Activated naive CD4-positive, alpha-beta T cell treated with anti-CD3 and anti-CD28 coated beads for 36 hours (primary cell): ENCODE measurements around the gene ANKS1A. TPM values are rescaled to one million over a fixed set of nuclear protein-coding genes. Genes with fewer than 3 reads are reported as not detected.
"Not testable (repeated sequence)": the region's sequence is repeated elsewhere in the genome, so short reads cannot be mapped to it uniquely, and the experiment has no call there.

ENCODE experiments used
- CTCF ChIA-PET: fragments of 350-600 bp; sonication (Branson Sonifier 250); formaldehyde crosslinking; loops from one replicate; lab custom pipeline; 2021; ENCODE audit warnings: antibody characterized with exemption; lab: Charles Lee
- DNase-seq: peaks from one replicate; pipeline ENCODE4 v3.0.0-alpha.2; 2020
- H3K27ac Mint-ChIP-seq: one replicate; pipeline ENCODE4 v1.8.0; 2021; ENCODE audit warnings: mild to moderate bottlenecking, mixed read lengths
- H3K27me3 Mint-ChIP-seq: one replicate; pipeline ENCODE4 v1.8.0; 2021; ENCODE audit warnings: low read depth, mixed read lengths
- H3K36me3 Mint-ChIP-seq: one replicate; pipeline ENCODE4 v1.8.0; 2021; ENCODE audit warnings: low read depth, mixed read lengths
- H3K4me1 Mint-ChIP-seq: one replicate; pipeline ENCODE4 v1.8.0; 2021; ENCODE audit warnings: low read depth, mixed read lengths
- H3K4me3 Mint-ChIP-seq: one replicate; pipeline ENCODE4 v1.8.0; 2021; ENCODE audit warnings: mild to moderate bottlenecking, moderate library complexity, mixed read lengths
- H3K9me3 Mint-ChIP-seq: one replicate; pipeline ENCODE4 v1.8.0; 2021; ENCODE audit warnings: mixed read lengths
- intact Hi-C: fragments of 100-400 bp; cut with micrococcal nuclease; formaldehyde crosslinking; loops from one replicate; pipeline ENCODE4 v1.15.1; 2023
- total RNA-seq, 2 experiments: library from RNA; stranded (reverse); gene quantifications; one replicate each; pipeline ENCODE4 v1.2.3, GENCODE V29; 2021

Gene ANKS1A
- total RNA-seq, 2 experiments from 2014 or later: 6.5 to 6.8 TPM

GRCh38 chr6:34887753-34888513 is 1.1 kb upstream of the ANKS1A start, which contains the start of gene TAF11:
Gene TAF11, minus strand, starts transcription at chr6:34888042. Its CDS starts 85 bp downstream, at chr6:34887957.
- H3K27me3 Mint-ChIP-seq: no peaks in the 10 kb centered on the region
- DNase-seq: peak; percentile 97
- peaks cover 52% of the 10 kb centered on the region for H3K4me1 Mint-ChIP-seq
- peaks cover 13% of the 10 kb centered on the region for H3K36me3 Mint-ChIP-seq
- peak within 1 kb of the TSS; percentile 99 for H3K4me3 Mint-ChIP-seq
- CTCF ChIA-PET: interaction anchor here (0.6 to 1.8 kb wide), 8 partner anchors 14 to 252 kb away, joined by 3 to 6 read pairs (median 4); partner anchors contain the start of gene BLTP3A
- H3K27ac Mint-ChIP-seq: peak within 1 kb of the TSS; percentile 96
- intact Hi-C loops: loop anchor here (1.0 kb wide), 3 partner anchors 24 to 131 kb away; partner anchors contain the start of genes BLTP3A and SNRPC
- no peaks in the 10 kb centered on the region for H3K9me3 Mint-ChIP-seq

- H3K27me3 Mint-ChIP-seq: no peaks in the 10 kb centered on the region
- CTCF ChIA-PET: interaction anchor here (0.6 to 1.8 kb wide), 5 partner anchors 15 to 234 kb away, joined by 3 to 6 read pairs (median 4); partner anchors contain the start of gene BLTP3A
- intact Hi-C loops: loop anchor here (1.0 kb wide), 3 partner anchors 24 to 131 kb away; partner anchors contain the start of genes BLTP3A and SNRPC
- H3K36me3 Mint-ChIP-seq: peaks cover 10% of the 10 kb centered on the region
- no peak for DNase-seq
- peak overlapping the region; percentile 96 for H3K27ac Mint-ChIP-seq
- peak overlapping the region; percentile 99 for H3K4me3 Mint-ChIP-seq
- H3K4me1 Mint-ChIP-seq: peaks cover 47% of the 10 kb centered on the region
- H3K9me3 Mint-ChIP-seq: no peaks in the 10 kb centered on the region
Observed at GRCh38 chr6:34888514-34888856, 570 bp upstream of the ANKS1A start.

GRCh38 chr6:34890533-34890925 is 1.5 kb downstream of the ANKS1A start:
- peaks cover 4% of the 10 kb centered on the region for H3K36me3 Mint-ChIP-seq
- CTCF ChIA-PET: interaction anchor here (0.6 to 2.2 kb wide), 2 partner anchors 11 to 117 kb away, joined by 3 to 6 read pairs; no protein-coding TSS in a partner anchor
- peaks cover 34% of the 10 kb centered on the region for H3K4me1 Mint-ChIP-seq
- peak overlapping the region; percentile 99 for H3K4me3 Mint-ChIP-seq
- no peak for DNase-seq
- intact Hi-C loops: no loop called here
- H3K27ac Mint-ChIP-seq: no peak overlapping the region
- H3K27me3 Mint-ChIP-seq: no peaks in the 10 kb centered on the region
- no peaks in the 10 kb centered on the region for H3K9me3 Mint-ChIP-seq

GRCh38 chr6:34891296-34891695 is 2.2 kb downstream of the ANKS1A start:
- Mint-ChIP-seq H3K36me3 (peaks cover 4% of the 10 kb centered on the region), H3K4me1 (peaks cover 26% of the 10 kb centered on the region), H3K9me3 (no peaks in the 10 kb centered on the region), H3K27ac (no peak overlapping the region), H3K27me3 (no peaks in the 10 kb centered on the region), H3K4me3 (peak overlapping the region; percentile 32)
- CTCF ChIA-PET: interaction anchor here (2.2 kb wide), 1 partner anchor 10 kb away, joined by 6 read pairs; no protein-coding TSS in a partner anchor
- intact Hi-C loops: no loop called here
- no peak for DNase-seq

- Mint-ChIP-seq H3K27me3 (no peaks in the 10 kb centered on the region), H3K9me3 (no peaks in the 10 kb centered on the region), H3K27ac (no peak overlapping the region), H3K36me3 (no peaks in the 10 kb centered on the region), H3K4me1 (peaks cover 16% of the 10 kb centered on the region), H3K4me3 (no peak overlapping the region)
- CTCF ChIA-PET: interaction anchor here (0.7 kb wide), 1 partner anchor 110 kb away, joined by 3 read pairs; no protein-coding TSS in a partner anchor
- intact Hi-C loops: no loop called here
- DNase-seq: no peak
Observed at GRCh38 chr6:34894693-34895092, 5.6 kb downstream of the ANKS1A start.

- Mint-ChIP-seq H3K27ac (no peak overlapping the region), H3K4me1 (peaks cover 3% of the 10 kb centered on the region), H3K27me3 (no peaks in the 10 kb centered on the region), H3K4me3 (no peak overlapping the region), H3K36me3 (no peaks in the 10 kb centered on the region), H3K9me3 (no peaks in the 10 kb centered on the region)
- intact Hi-C loops: no loop called here
- no peak for DNase-seq
- CTCF ChIA-PET: interaction anchor here (0.7 kb wide), 1 partner anchor 242 kb away, joined by 3 read pairs; no protein-coding TSS in a partner anchor
Observed at GRCh38 chr6:34897130-34897529, 8.1 kb downstream of the ANKS1A start.

GRCh38 chr6:34897716-34898115 is 8.7 kb downstream of the ANKS1A start:
- CTCF ChIA-PET: interaction anchor here (0.7 kb wide), 1 partner anchor 242 kb away, joined by 3 read pairs; no protein-coding TSS in a partner anchor
- no peak overlapping the region for H3K27ac Mint-ChIP-seq

GRCh38 chr6:34899748-34900147 is 10.7 kb downstream of the ANKS1A start:
- H3K4me3 Mint-ChIP-seq, H3K36me3 Mint-ChIP-seq, H3K4me1 Mint-ChIP-seq, H3K27ac Mint-ChIP-seq, H3K27me3 Mint-ChIP-seq, DNase-seq, intact Hi-C loops, H3K9me3 Mint-ChIP-seq: not testable (repeated sequence)
- CTCF ChIA-PET: interaction anchor here (0.6 kb wide), 2 partner anchors 120 to 131 kb away, joined by 4 to 5 read pairs; no protein-coding TSS in a partner anchor

More at GRCh38 chr6:34897716-34898115, 8.7 kb downstream of the ANKS1A start:
- intact Hi-C loops: no loop called here
- H3K9me3 Mint-ChIP-seq: no peaks in the 10 kb centered on the region
- H3K4me1 Mint-ChIP-seq: peaks cover 3% of the 10 kb centered on the region
- H3K4me3 Mint-ChIP-seq: no peak overlapping the region
- H3K36me3 Mint-ChIP-seq: no peaks in the 10 kb centered on the region
- no peaks in the 10 kb centered on the region for H3K27me3 Mint-ChIP-seq
- no peak for DNase-seq

GRCh38 chr6:34900321-34901031 is 11.4 kb downstream of the ANKS1A start:
- intact Hi-C loops: no loop called here
- H3K27me3 Mint-ChIP-seq: no peaks in the 10 kb centered on the region
- peaks cover 10% of the 10 kb centered on the region for H3K4me1 Mint-ChIP-seq
- no peak overlapping the region for H3K4me3 Mint-ChIP-seq
- H3K27ac Mint-ChIP-seq: no peak overlapping the region
- no peaks in the 10 kb centered on the region for H3K36me3 Mint-ChIP-seq
- DNase-seq: no peak
- CTCF ChIA-PET: interaction anchor here (0.7 to 1.7 kb wide), 4 partner anchors 9 to 1401 kb away, joined by 4 to 6 read pairs (median 5); no protein-coding TSS in a partner anchor
- no peaks in the 10 kb centered on the region for H3K9me3 Mint-ChIP-seq

- no peak for DNase-seq
- Mint-ChIP-seq H3K27me3 (no peaks in the 10 kb centered on the region), H3K4me1 (peaks cover 10% of the 10 kb centered on the region), H3K9me3 (no peaks in the 10 kb centered on the region), H3K4me3 (no peak overlapping the region), H3K27ac (no peak overlapping the region), H3K36me3 (no peaks in the 10 kb centered on the region)
- CTCF ChIA-PET: interaction anchor here (0.7 to 1.7 kb wide), 3 partner anchors 10 to 14 kb away, joined by 4 to 6 read pairs (median 5); no protein-coding TSS in a partner anchor
- intact Hi-C loops: no loop called here
Observed at GRCh38 chr6:34901930-34902329, 12.9 kb downstream of the ANKS1A start.

GRCh38 chr6:34904990-34905613 is 16.0 kb downstream of the ANKS1A start:
- intact Hi-C loops: no loop called here
- H3K27ac Mint-ChIP-seq: no peak overlapping the region
- no peaks in the 10 kb centered on the region for H3K9me3 Mint-ChIP-seq
- H3K4me3 Mint-ChIP-seq: no peak overlapping the region
- no peak for DNase-seq
- no peaks in the 10 kb centered on the region for H3K36me3 Mint-ChIP-seq
- no peaks in the 10 kb centered on the region for H3K27me3 Mint-ChIP-seq
- peaks cover 7% of the 10 kb centered on the region for H3K4me1 Mint-ChIP-seq
- CTCF ChIA-PET: no interaction called here
